Measurements from ENCODE around the gene EIF2B4. TPM values are rescaled to one million over a fixed set of nuclear protein-coding genes. Genes with fewer than 3 reads are reported as not detected.
"Not testable (repeated sequence)": the region's sequence is repeated elsewhere in the genome, so short reads cannot be mapped to it uniquely, and the experiment has no call there.

Gene EIF2B4
- polyA plus RNA-seq, 3 donors = 29.5 to 42.3 (median 39.3) TPM

DNA sequence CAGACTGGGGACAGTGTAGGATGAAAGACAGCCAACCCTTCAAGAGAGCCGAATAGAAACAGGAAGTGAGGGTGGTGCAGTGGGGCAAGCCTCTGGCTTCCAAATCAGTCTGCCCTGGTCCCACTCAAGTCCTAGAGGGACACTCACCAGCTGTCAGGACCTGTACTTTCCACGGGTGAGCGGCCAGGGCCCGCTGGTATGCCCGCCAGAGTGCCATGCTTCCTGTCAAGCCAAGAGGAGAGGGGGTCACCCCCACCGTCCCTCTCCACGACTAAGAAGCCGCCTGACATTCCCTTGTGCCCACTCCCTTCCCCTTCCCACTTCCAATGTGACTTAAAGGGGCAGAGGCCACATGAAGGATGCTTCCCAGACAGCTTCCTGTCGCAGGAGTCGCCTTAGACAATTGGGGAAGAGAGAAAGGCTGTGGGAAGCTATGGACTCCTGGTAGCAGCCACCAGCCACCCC lies 47.8 kb downstream of the EIF2B4 start:
- intact Hi-C loops (cut with micrococcal nuclease) = no loop called here
- peaks cover 13 to 23% of the 10 kb centered on the region in 2 donors for H3K36me3 Mint-ChIP-seq
- no peaks in the 10 kb centered on the region for H3K9me3 ChIP-seq (replicated peaks in 1 of 2; ENCODE audit: control insufficient read depth in 1 of 2, insufficient read depth in 1 of 2, low read length in 2 of 2)
- no peaks in the 10 kb centered on the region for H3K27me3 Mint-ChIP-seq (ENCODE audit: low read depth in 3 of 3)
- H3K4me1 ChIP-seq (ENCODE audit: control insufficient read depth in 1 of 2, insufficient read depth in 2 of 2, low read length in 2 of 2) = peaks cover 17 to 20% of the 10 kb centered on the region in 2 donors
- DNase-seq = peak; percentile 18 to 56 (median 53)
- TF ChIP-seq, protein P1, sequence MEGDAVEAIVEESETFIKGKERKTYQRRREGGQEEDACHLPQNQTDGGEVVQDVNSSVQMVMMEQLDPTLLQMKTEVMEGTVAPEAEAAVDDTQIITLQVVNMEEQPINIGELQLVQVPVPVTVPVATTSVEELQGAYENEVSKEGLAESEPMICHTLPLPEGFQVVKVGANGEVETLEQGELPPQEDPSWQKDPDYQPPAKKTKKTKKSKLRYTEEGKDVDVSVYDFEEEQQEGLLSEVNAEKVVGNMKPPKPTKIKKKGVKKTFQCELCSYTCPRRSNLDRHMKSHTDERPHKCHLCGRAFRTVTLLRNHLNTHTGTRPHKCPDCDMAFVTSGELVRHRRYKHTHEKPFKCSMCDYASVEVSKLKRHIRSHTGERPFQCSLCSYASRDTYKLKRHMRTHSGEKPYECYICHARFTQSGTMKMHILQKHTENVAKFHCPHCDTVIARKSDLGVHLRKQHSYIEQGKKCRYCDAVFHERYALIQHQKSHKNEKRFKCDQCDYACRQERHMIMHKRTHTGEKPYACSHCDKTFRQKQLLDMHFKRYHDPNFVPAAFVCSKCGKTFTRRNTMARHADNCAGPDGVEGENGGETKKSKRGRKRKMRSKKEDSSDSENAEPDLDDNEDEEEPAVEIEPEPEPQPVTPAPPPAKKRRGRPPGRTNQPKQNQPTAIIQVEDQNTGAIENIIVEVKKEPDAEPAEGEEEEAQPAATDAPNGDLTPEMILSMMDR (IDR thresholded peaks at IDR 0.05) = no peak
- 0% methylated on average over 4 of the region's 10 CpGs for WGBS (ENCODE audit: insufficient coverage)
- H3K27ac ChIP-seq (ENCODE audit: low read depth in 1 of 2, low read length in 2 of 2) = peak overlapping the region; percentile 77 to 94
- H3K4me3 ChIP-seq (replicated peaks in 1 of 3; ENCODE audit: low read depth in 2 of 3, low read length in 3 of 3) = peak overlapping the region; percentile 80 to 97 (median 88)
- no peaks in the 10 kb centered on the region for H3K9me3 Mint-ChIP-seq
- H3K27ac Mint-ChIP-seq = peak overlapping the region; percentile 96 to 99 (median 98)
- H3K4me3 Mint-ChIP-seq = peak overlapping the region; percentile 90 to 97
- peaks cover 32% of the 10 kb centered on the region for H3K4me1 Mint-ChIP-seq
- H2AFZ ChIP-seq (ENCODE audit: insufficient read depth, low read depth, low read length, poor library complexity, severe bottlenecking) = peak overlapping the region; percentile 93
- H3K4me2 ChIP-seq (replicated peaks; ENCODE audit: extremely low read depth, low read length, poor library complexity, severe bottlenecking) = peak overlapping the region; percentile 95
- no peaks in the 10 kb centered on the region for H3K27me3 ChIP-seq (ENCODE audit: control insufficient read depth in 2 of 2, insufficient read depth in 2 of 2, low read length in 2 of 2)
- H3K9ac ChIP-seq (ENCODE audit: insufficient read depth, low read length, poor library complexity, severe bottlenecking) = peak overlapping the region; percentile 84
- peaks cover 13 to 20% of the 10 kb centered on the region in 2 donors for H3K36me3 ChIP-seq (replicated peaks in 1 of 2; ENCODE audit: control insufficient read depth in 1 of 2, insufficient read depth in 2 of 2, low read length in 2 of 2)
- no peaks in the 10 kb centered on the region for H4K20me1 ChIP-seq (ENCODE audit: insufficient read depth, low read length)
- peaks cover 28% of the 10 kb centered on the region for H3K79me2 ChIP-seq (ENCODE audit: insufficient read depth, low read length)

DNA sequence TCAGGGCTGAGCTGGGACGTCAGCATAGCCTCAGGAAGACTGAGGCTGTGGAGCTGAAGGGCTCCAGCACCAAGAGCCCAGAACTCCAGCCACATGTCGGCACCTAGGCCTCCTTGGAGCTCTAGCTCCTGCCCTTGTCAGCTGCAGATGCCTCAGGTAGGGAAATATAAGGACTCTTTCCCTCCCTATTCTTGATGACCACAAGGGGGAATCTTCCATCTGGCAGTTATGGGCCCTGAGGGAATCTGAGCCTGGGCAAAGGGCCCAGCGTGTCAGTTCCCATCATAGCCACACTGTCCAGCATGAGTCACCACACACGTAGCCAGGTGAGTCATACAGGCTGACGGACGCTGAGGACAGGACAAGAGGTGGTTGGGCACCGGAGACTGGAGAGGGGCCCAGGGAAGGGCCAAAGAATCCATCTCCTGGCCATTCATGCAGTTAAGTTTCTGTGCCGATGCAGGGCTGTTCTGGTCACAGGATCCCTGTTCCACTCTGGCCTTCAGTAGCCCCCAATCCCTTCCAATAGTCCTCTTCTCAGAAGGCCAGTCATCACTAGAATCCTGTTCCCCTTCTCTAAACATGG lies 49.1 kb downstream of the EIF2B4 start:
- Histone ChIP-seq H3K4me2 (replicated peaks; ENCODE audit: extremely low read depth, low read length, poor library complexity, severe bottlenecking) (no peak overlapping the region), H2AFZ (ENCODE audit: insufficient read depth, low read depth, low read length, poor library complexity, severe bottlenecking) (no peak overlapping the region), H3K9ac (ENCODE audit: insufficient read depth, low read length, poor library complexity, severe bottlenecking) (no peak overlapping the region), H3K36me3 (replicated peaks in 1 of 2; ENCODE audit: control insufficient read depth in 1 of 2, insufficient read depth in 2 of 2, low read length in 2 of 2) (peaks cover 4 to 19% of the 10 kb centered on the region in 2 donors), H3K4me1 (ENCODE audit: control insufficient read depth in 1 of 2, insufficient read depth in 2 of 2, low read length in 2 of 2) (peaks cover 17 to 20% of the 10 kb centered on the region in 2 donors), H4K20me1 (ENCODE audit: insufficient read depth, low read length) (peaks cover 3% of the 10 kb centered on the region), H3K4me3 (replicated peaks in 1 of 3; ENCODE audit: low read depth in 2 of 3, low read length in 3 of 3) (no peak overlapping the region), H3K79me2 (ENCODE audit: insufficient read depth, low read length) (peaks cover 28% of the 10 kb centered on the region), H3K27ac (ENCODE audit: low read depth in 1 of 2, low read length in 2 of 2) (peak overlapping the region in 1 of 2 donors; percentile 20), H3K27me3 (ENCODE audit: control insufficient read depth in 2 of 2, insufficient read depth in 2 of 2, low read length in 2 of 2) (no peaks in the 10 kb centered on the region), H3K9me3 (replicated peaks in 1 of 2; ENCODE audit: control insufficient read depth in 1 of 2, insufficient read depth in 1 of 2, low read length in 2 of 2) (no peaks in the 10 kb centered on the region)
- DNase-seq = peak; percentile 15 to 75 (median 18)
- Mint-ChIP-seq H3K4me1 (peaks cover 35% of the 10 kb centered on the region), H3K4me3 (no peak overlapping the region), H3K36me3 (peaks cover 7 to 21% of the 10 kb centered on the region in 2 donors), H3K9me3 (no peaks in the 10 kb centered on the region), H3K27ac (peak overlapping the region in 2 of 7 donors; percentile 24 to 38), H3K27me3 (ENCODE audit: low read depth in 3 of 3) (no peaks in the 10 kb centered on the region)
- 65% methylated on average over 6 of the region's 8 CpGs for WGBS (ENCODE audit: insufficient coverage)
- TF ChIP-seq, protein P1 (IDR thresholded peaks at IDR 0.05) = no peak
- intact Hi-C loops (cut with micrococcal nuclease) = no loop called here

DNA sequence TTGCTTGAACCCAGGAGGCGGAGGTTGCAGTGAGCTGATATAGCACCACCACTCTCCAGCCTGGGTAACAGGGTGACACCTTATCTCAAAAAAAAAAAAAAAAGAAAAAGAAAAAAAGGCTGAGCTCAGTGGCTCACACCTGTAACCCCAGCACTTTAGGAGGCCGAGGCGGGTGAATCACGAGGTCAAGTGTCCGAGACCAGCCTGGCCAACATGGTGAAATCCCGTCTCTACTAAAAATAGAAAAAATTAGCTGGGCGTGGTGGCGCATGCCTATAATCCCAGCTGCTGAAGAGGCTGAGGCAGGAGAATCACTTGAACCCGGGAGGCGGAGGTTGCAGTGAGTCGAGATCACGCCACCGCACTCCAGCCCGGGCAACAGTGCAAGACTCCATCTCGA lies 50.3 kb downstream of the EIF2B4 start:
- H3K4me2 ChIP-seq (replicated peaks; ENCODE audit: extremely low read depth, low read length, poor library complexity, severe bottlenecking); H3K9me3 ChIP-seq (replicated peaks in 1 of 2; ENCODE audit: control insufficient read depth in 1 of 2, insufficient read depth in 1 of 2, low read length in 2 of 2); H3K9ac ChIP-seq (ENCODE audit: insufficient read depth, low read length, poor library complexity, severe bottlenecking); H3K27me3 ChIP-seq (ENCODE audit: control insufficient read depth in 2 of 2, insufficient read depth in 2 of 2, low read length in 2 of 2); H3K9me3 Mint-ChIP-seq; H3K27me3 Mint-ChIP-seq (ENCODE audit: low read depth in 3 of 3); H3K4me3 ChIP-seq (replicated peaks in 1 of 3; ENCODE audit: low read depth in 2 of 3, low read length in 3 of 3); H4K20me1 ChIP-seq (ENCODE audit: insufficient read depth, low read length); H2AFZ ChIP-seq (ENCODE audit: insufficient read depth, low read depth, low read length, poor library complexity, severe bottlenecking); intact Hi-C loops (cut with micrococcal nuclease); H3K27ac ChIP-seq (ENCODE audit: low read depth in 1 of 2, low read length in 2 of 2); DNase-seq; H3K4me3 Mint-ChIP-seq; H3K27ac Mint-ChIP-seq: not testable (repeated sequence)
- 100% methylated on average over 3 of the region's 15 CpGs for WGBS (ENCODE audit: insufficient coverage)
- Mint-ChIP-seq H3K36me3 (peaks cover 11 to 26% of the 10 kb centered on the region in 2 donors), H3K4me1 (peaks cover 33% of the 10 kb centered on the region)
- Histone ChIP-seq H3K4me1 (ENCODE audit: control insufficient read depth in 1 of 2, insufficient read depth in 2 of 2, low read length in 2 of 2) (peaks cover 17 to 20% of the 10 kb centered on the region in 2 donors), H3K79me2 (ENCODE audit: insufficient read depth, low read length) (peaks cover 28% of the 10 kb centered on the region), H3K36me3 (replicated peaks in 1 of 2; ENCODE audit: control insufficient read depth in 1 of 2, insufficient read depth in 2 of 2, low read length in 2 of 2) (peaks cover 2 to 16% of the 10 kb centered on the region in 2 donors)

All from CD14-positive monocyte (primary cell).